GM06990 (cell line): ENCODE data around the gene BLTP2.
A peak's percentile ranks its signal among the peaks of the same experiment; 100 is the strongest.
"Not testable (repeated sequence)": the region's sequence is repeated elsewhere in the genome, so short reads cannot be mapped to it uniquely, and the experiment has no call there.

Source experiments
- DNase-seq: peaks from one replicate; pipeline ENCODE4 v3.0.0-alpha.2; 2011; ENCODE audit not compliant: insufficient read length; ENCODE audit errors: extremely low read depth
- H3K27me3 ChIP-seq: replicated peaks from 2 replicates; pipeline ENCODE4 v1.6.0; 2011; ENCODE audit warnings: low read length; ENCODE audit not compliant: control insufficient read depth, insufficient read depth
- H3K36me3 ChIP-seq: 2 replicates; pipeline ENCODE4 v1.5.1; 2011; ENCODE audit warnings: low read length; ENCODE audit not compliant: control insufficient read depth, insufficient read depth
- H3K4me3 ChIP-seq: replicated peaks from 2 replicates; pipeline ENCODE4 v1.5.1; 2011; ENCODE audit warnings: low read depth, mild to moderate bottlenecking, control low read depth, low read length
- CTCF ChIP-seq: IDR thresholded peaks from 2 replicates; pipeline ENCODE4 v1.5.1; 2011; ENCODE audit warnings: low read length, control low read depth, mild to moderate bottlenecking, inconsistent platforms; ENCODE audit not compliant: insufficient read depth, poor library complexity, severe bottlenecking

BLTP2 gene

GRCh38 chr17:28615260-28615940 lies 29.6 kb downstream of the BLTP2 start:
- Histone ChIP-seq H3K27me3 (no peaks in the 10 kb centered on the region), H3K4me3 (no peak overlapping the region), H3K36me3 (peaks cover 38% of the 10 kb centered on the region)
- no peak for TF ChIP-seq CTCF
- no peak for DNase-seq

GRCh38 chr17:28613931-28614381 lies 31.0 kb downstream of the BLTP2 start, which contains the start of gene RSKR:
RSKR (minus strand) TSS chr17:28614185; CDS start chr17:28614161, 24 bp downstream.
- Histone ChIP-seq H3K36me3 (peaks cover 31% of the 10 kb centered on the region), H3K27me3 (no peaks in the 10 kb centered on the region), H3K4me3 (no peak within 1 kb of the TSS)
- no peak for DNase-seq
- TF ChIP-seq CTCF: no peak

- no peak overlapping the region for H3K4me3 ChIP-seq
- peak; percentile 76 for TF ChIP-seq CTCF
- DNase-seq: no peak
- no peaks in the 10 kb centered on the region for H3K27me3 ChIP-seq
- peaks cover 27% of the 10 kb centered on the region for H3K36me3 ChIP-seq
Observed at GRCh38 chr17:28612936-28613872, 31.8 kb downstream of the BLTP2 start.

GRCh38 chr17:28612531-28612930 lies 32.4 kb downstream of the BLTP2 start:
- no peak for TF ChIP-seq CTCF
- DNase-seq: no peak
- peaks cover 27% of the 10 kb centered on the region for H3K36me3 ChIP-seq

GRCh38 chr17:28610376-28610775 lies 34.6 kb downstream of the BLTP2 start:
- no peak overlapping the region for H3K4me3 ChIP-seq
- H3K36me3 ChIP-seq: peaks cover 16% of the 10 kb centered on the region
- TF ChIP-seq CTCF: no peak
- no peaks in the 10 kb centered on the region for H3K27me3 ChIP-seq
- no peak for DNase-seq

More at GRCh38 chr17:28612531-28612930, 32.4 kb downstream of the BLTP2 start:
- Histone ChIP-seq H3K27me3 (no peaks in the 10 kb centered on the region), H3K4me3 (no peak overlapping the region)

GRCh38 chr17:28604031-28604430 lies 40.9 kb downstream of the BLTP2 start:
- not testable (repeated sequence) for H3K27me3 ChIP-seq, H3K4me3 ChIP-seq, H3K36me3 ChIP-seq, DNase-seq
